DND-41 (cell line): ENCODE results near the gene DDX3Y.

ENCODE experiments used
- ATAC-seq: fragments of 200-7000 bp; cut with Tn5 transposase; 3 replicates; pipeline ENCODE4 v1.9.1; 2021; ENCODE audit warnings: low read depth; ENCODE audit not compliant: insufficient read depth
- DNase-seq: peaks from one replicate; pipeline ENCODE4 v3.0.0-alpha.2; 2020
- H2AFZ ChIP-seq: 2 replicates; pipeline ENCODE4 v1.6.0; 2012; ENCODE audit warnings: low read depth, low read length
- H3K27ac ChIP-seq: 2 replicates; pipeline ENCODE4 v1.5.1; 2012; ENCODE audit warnings: low read length, inconsistent platforms
- H3K27me3 ChIP-seq: fragments of 200-600 bp; sonication (generic); 2 replicates; pipeline ENCODE4 v1.6.0; 2012; ENCODE audit warnings: low read length, mild to moderate bottlenecking, inconsistent platforms; ENCODE audit not compliant: insufficient read depth, poor library complexity
- H3K36me3 ChIP-seq: 2 replicates; pipeline ENCODE4 v1.5.1; 2012; ENCODE audit warnings: low read length, inconsistent platforms; ENCODE audit not compliant: insufficient read depth
- H3K4me1 ChIP-seq: 2 replicates; pipeline ENCODE4 v1.5.1; 2012; ENCODE audit warnings: mild to moderate bottlenecking, low read length; ENCODE audit not compliant: insufficient read depth
- H3K4me2 ChIP-seq: 2 replicates; pipeline ENCODE4 v1.6.0; 2012; ENCODE audit warnings: mild to moderate bottlenecking, moderate library complexity, low read length, inconsistent platforms; ENCODE audit not compliant: insufficient read depth
- H3K4me3 ChIP-seq, 2 experiments: fragments of 200-600 bp in 1 of 2; shearing (Covaris generic) in 1 of 2; 2 replicates each; pipeline ENCODE4 v1.5.1; 2012 to 2016; ENCODE audit warnings: inconsistent platforms in 2 of 2, low read length in 2 of 2, mild to moderate bottlenecking in 2 of 2, low read depth in 1 of 2, moderate library complexity in 1 of 2
- H3K79me2 ChIP-seq: 2 replicates; pipeline ENCODE4 v1.6.0; 2012; ENCODE audit warnings: low read length, inconsistent platforms; ENCODE audit not compliant: insufficient read depth
- H3K9ac ChIP-seq: 2 replicates; pipeline ENCODE4 v1.6.0; 2012; ENCODE audit warnings: low read depth, mild to moderate bottlenecking, inconsistent platforms, low read length, moderate library complexity
- H3K9me3 ChIP-seq: 2 replicates; pipeline ENCODE4 v1.5.1; 2012; ENCODE audit warnings: low read length, moderate library complexity, mild to moderate bottlenecking, inconsistent platforms; ENCODE audit not compliant: insufficient read depth, severe bottlenecking
- H4K20me1 ChIP-seq: 2 replicates; pipeline ENCODE4 v1.6.0; 2012; ENCODE audit warnings: low read length; ENCODE audit not compliant: insufficient read depth
- CTCF ChIP-seq: IDR thresholded peaks from 2 replicates; pipeline ENCODE4 v1.5.1; 2012; ENCODE audit warnings: borderline replicate concordance, low read length, moderate library complexity, mild to moderate bottlenecking; ENCODE audit not compliant: poor library complexity, severe bottlenecking; ENCODE audit errors: extremely low read depth
- EZH2 ChIP-seq: IDR thresholded peaks from 3 replicates; pipeline ENCODE4 v1.6.1; 2012; ENCODE audit warnings: borderline replicate concordance, low read depth, mild to moderate bottlenecking, moderate library complexity, low read length, inconsistent platforms; ENCODE audit not compliant: severe bottlenecking

DDX3Y gene

GRCh38 chrY:12904618-12905516, at the start of gene DDX3Y:
TSS of gene DDX3Y (plus strand) at chrY:12904868. CDS start at chrY:12904937, 69 bp downstream.
- Histone ChIP-seq H3K27ac (peak within 1 kb of the TSS; percentile 95), H3K9me3 (peaks cover 5% of the 10 kb centered on the region), H3K79me2 (peaks cover 43% of the 10 kb centered on the region), H3K9ac (peak within 1 kb of the TSS; percentile 56), H2AFZ (peak within 1 kb of the TSS; percentile 79), H3K36me3 (peaks cover 15% of the 10 kb centered on the region), H3K4me2 (peak within 1 kb of the TSS; percentile 59), H4K20me1 (no peaks in the 10 kb centered on the region), H3K4me3 (peak within 1 kb of the TSS; percentile 64 to 89), H3K4me1 (peaks cover 31% of the 10 kb centered on the region), H3K27me3 (no peaks in the 10 kb centered on the region)
- ATAC-seq (peak; percentile 66), DNase-seq (peak; percentile 66)
- TF ChIP-seq EZH2 (no peak), CTCF (no peak)

GRCh38 chrY:12855791-12856275, 48.8 kb upstream of the DDX3Y start:
- no peak overlapping the region for H3K27ac ChIP-seq
- H3K79me2 ChIP-seq: no peaks in the 10 kb centered on the region
- no peaks in the 10 kb centered on the region for H4K20me1 ChIP-seq
- H3K9ac ChIP-seq: no peak overlapping the region
- H2AFZ ChIP-seq: no peak overlapping the region
- DNase-seq: no peak
- no peak for ATAC-seq
- no peaks in the 10 kb centered on the region for H3K9me3 ChIP-seq
- no peak overlapping the region for H3K4me3 ChIP-seq
- H3K4me1 ChIP-seq: no peaks in the 10 kb centered on the region
- TF ChIP-seq EZH2: no peak
- TF ChIP-seq CTCF: no peak
- H3K36me3 ChIP-seq: peaks cover 29% of the 10 kb centered on the region; the same call in 1 of the 2 replicates
- no peak overlapping the region for H3K4me2 ChIP-seq
- H3K27me3 ChIP-seq: no peaks in the 10 kb centered on the region

GRCh38 chrY:12867960-12868359, 36.7 kb upstream of the DDX3Y start:
- H4K20me1 ChIP-seq: no peaks in the 10 kb centered on the region
- H3K4me1 ChIP-seq: no peaks in the 10 kb centered on the region
- no peaks in the 10 kb centered on the region for H3K27me3 ChIP-seq
- H3K4me3 ChIP-seq: no peak overlapping the region
- no peaks in the 10 kb centered on the region for H3K79me2 ChIP-seq
- H3K27ac ChIP-seq: no peak overlapping the region
- no peak overlapping the region for H2AFZ ChIP-seq
- no peak overlapping the region for H3K4me2 ChIP-seq
- no peak for TF ChIP-seq CTCF
- TF ChIP-seq EZH2: no peak
- H3K9me3 ChIP-seq: no peaks in the 10 kb centered on the region
- peaks cover 2% of the 10 kb centered on the region; the same call in 1 of the 2 replicates for H3K36me3 ChIP-seq
- no peak for ATAC-seq
- no peak for DNase-seq
- H3K9ac ChIP-seq: no peak overlapping the region
